PC-9 (cell line): ENCODE measurements around the gene PRSS33.

ENCODE experiments used
- CTCF ChIP-seq: fragments of 200-600 bp; sonication (generic); conservative IDR thresholded peaks from 2 replicates; pipeline ENCODE4 v1.6.1; 2017; ENCODE audit warnings: mixed run types, antibody characterized with exemption, mild to moderate bottlenecking, moderate library complexity
- EZH2 ChIP-seq: fragments of 200-600 bp; sonication (generic); IDR thresholded peaks from 2 replicates; pipeline ENCODE4 v1.8.0; 2017; ENCODE audit warnings: antibody characterized with exemption, low read depth

GRCh38 chr16:2783581-2784357, 3.6 kb downstream of the PRSS33 start:
- TF ChIP-seq CTCF (no peak), EZH2 (no peak)
